K562 (cell line): ENCODE data around the gene TLR5. TPM values are rescaled to one million over a fixed set of nuclear protein-coding genes. Genes with fewer than 3 reads are reported as not detected.

Experiments used
- ATAC-seq: fragments of 200-7000 bp; cut with Tn5 transposase; 3 replicates; pipeline ENCODE4 v1.9.1; 2020; ENCODE audit warnings: moderate library complexity
- BruUV-seq: library from RNA; stranded (reverse); fragments of 400-500 nt; replicated peaks from 2 replicates; lab custom pipeline; 2021; lab: Mats Ljungman, UMichigan
- CTCF ChIA-PET: fragments of 300-600 bp; formaldehyde crosslinking; extraction: SDS; loops from one replicate; lab custom pipeline; 2021; ENCODE audit warnings: low intra/inter-chr PET ratio; lab: Yijun Ruan, JAX
- POLR2A ChIA-PET: fragments of 300-600, 350-650 bp; sonication (Branson Sonifier 250); formaldehyde crosslinking; extraction: SDS; loops from one replicate; lab custom pipeline; 2021; ENCODE audit warnings: antibody characterized with exemption, inconsistent platforms; lab: Yijun Ruan, JAX
- DNase-seq, 4 experiments: peaks; one replicate each; pipeline versions ENCODE4 v3.0.0 to v3.0.0-alpha.2; 2011 to 2018; ENCODE audit warnings: low spot score in 3 of 4, mixed read lengths in 3 of 4; ENCODE audit errors: extremely low read depth in 1 of 4
- FAIRE-seq: peaks from 2 replicates; lab custom pipeline; 2011; peaks lifted over from hg19 to GRCh38; lab: Jason Lieb, UNC
- H2AFZ ChIP-seq: 2 replicates; pipeline ENCODE4 v1.6.0; 2011; ENCODE audit warnings: low read depth, low read length, control low read depth, inconsistent platforms
- H3K27ac ChIP-seq: fragments of 200-600 bp; 3 replicates; pipeline ENCODE4 v1.8.0; 2011; ENCODE audit warnings: low read depth, mild to moderate bottlenecking, control low read depth, inconsistent platforms, low read length, moderate library complexity, mixed read lengths; ENCODE audit errors: extremely low read depth
- H3K27me3 ChIP-seq, 2 experiments: fragments of 300-600 bp in 1 of 2; 2 replicates in 1 of 2; 3 replicates in 1 of 2; pipeline versions ENCODE4 v1.6.0 to v1.8.0; 2011; ENCODE audit warnings: inconsistent platforms in 2 of 2, low read length in 2 of 2, mild to moderate bottlenecking in 1 of 2, mixed read lengths in 1 of 2, moderate library complexity in 1 of 2; ENCODE audit not compliant: control insufficient read depth in 2 of 2, insufficient read depth in 2 of 2
- H3K36me3 ChIP-seq: fragments of 300-600 bp; 3 replicates; pipeline ENCODE4 v1.8.0; 2011; ENCODE audit warnings: mild to moderate bottlenecking, low read length, inconsistent platforms; ENCODE audit not compliant: control insufficient read depth, insufficient read depth
- H3K4me1 ChIP-seq, 2 experiments: fragments of 200-600 bp in 1 of 2; replicated peaks in 1 of 2; 2 replicates in 1 of 2; 3 replicates in 1 of 2; pipeline versions ENCODE4 v1.5.1 to v1.8.0; 2011; ENCODE audit warnings: inconsistent platforms in 2 of 2, low read length in 2 of 2, mild to moderate bottlenecking in 1 of 2, mixed read lengths in 1 of 2, moderate library complexity in 1 of 2; ENCODE audit not compliant: control insufficient read depth in 2 of 2, insufficient read depth in 2 of 2
- H3K4me2 ChIP-seq: 2 replicates; pipeline ENCODE4 v1.6.1; 2011; ENCODE audit warnings: low read length, control low read depth, inconsistent platforms, mixed read lengths; ENCODE audit not compliant: insufficient read depth
- H3K4me3 ChIP-seq: fragments of 200-600 bp; sonication (generic), shearing (Covaris generic); 2 replicates; pipeline ENCODE4 v1.5.1; 2016; ENCODE audit warnings: control low read depth, inconsistent platforms
- H3K79me2 ChIP-seq: fragments of 200-600 bp; 3 replicates; pipeline ENCODE4 v1.8.0; 2011; ENCODE audit warnings: low read length, inconsistent platforms; ENCODE audit not compliant: control insufficient read depth, insufficient read depth
- H3K9ac ChIP-seq, 2 experiments: 2 replicates each; pipeline versions ENCODE4 v1.6.0 to v1.6.1; 2011; ENCODE audit warnings: low read depth in 2 of 2, low read length in 2 of 2, control low read depth in 1 of 2, inconsistent platforms in 1 of 2, mild to moderate bottlenecking in 1 of 2, mixed read lengths in 1 of 2; ENCODE audit not compliant: insufficient read depth in 1 of 2
- H3K9me1 ChIP-seq: one replicate; pipeline ENCODE4 v1.6.0; 2011; ENCODE audit warnings: inconsistent platforms, mild to moderate bottlenecking, low read length, moderate library complexity; ENCODE audit not compliant: control insufficient read depth, insufficient read depth
- H3K9me3 ChIP-seq: replicated peaks from 2 replicates; pipeline ENCODE4 v1.5.1; 2011; ENCODE audit warnings: low read depth, low read length, inconsistent platforms; ENCODE audit not compliant: control insufficient read depth, insufficient read depth
- H4K20me1 ChIP-seq: replicated peaks from 2 replicates; pipeline ENCODE4 v1.6.1; 2011; ENCODE audit warnings: low read length, inconsistent platforms, mixed read lengths; ENCODE audit not compliant: control insufficient read depth, insufficient read depth
- CAMTA2 ChIP-seq: fragments of 250-450 bp; sonication (Bioruptor Pico); conservative IDR thresholded peaks from 2 replicates; pipeline ENCODE4 v1.5.1; 2022
- SAP30 ChIP-seq: fragments of 200-600 bp; sonication (generic); IDR thresholded peaks from 2 replicates; pipeline ENCODE4 v1.6.1; 2012; ENCODE audit warnings: borderline replicate concordance, low read depth, mild to moderate bottlenecking, moderate library complexity, low read length, control low read depth, inconsistent platforms; ENCODE audit not compliant: insufficient read depth, poor library complexity, severe bottlenecking
- ZNF253 ChIP-seq: fragments of 250-450 bp; sonication (Bioruptor Pico); conservative IDR thresholded peaks from 2 replicates; pipeline ENCODE4 v1.6.1; 2021; ENCODE audit warnings: mild to moderate bottlenecking
- WGBS: fragments of 100-300 bp; shearing (Covaris generic); methylation state at CpG from one replicate; pipeline ENCODE4 v1.1.6; 2016; ENCODE audit warnings: low coverage, mixed read lengths; ENCODE audit not compliant: insufficient coverage; ENCODE audit errors: missing lambda C conversion rate; 5-methylcytosine and 5-hydroxymethylcytosine counted together
- in situ Hi-C: fragments of 300-500 bp; cut with MboI; formaldehyde crosslinking; loops from 4 replicates; pipeline ENCODE4 v1.15.0; 2018; ENCODE audit warnings: inconsistent platforms, mixed read lengths
- intact Hi-C: fragments of 100-400 bp; cut with micrococcal nuclease; formaldehyde crosslinking; loops from 2 replicates; pipeline ENCODE4 v1.14.2; 2022
- polyA plus RNA-seq, 8 experiments: library from polyadenylated mRNA; depleted of rRNA in 4 of 8; stranded (reverse) in 5 of 8; unstranded in 3 of 8; fragments of >200 nt; fragmentation: Nextera tagmentation in 2 of 8; fragmentation: Illumina TruSeq in 1 of 8; extraction: Ambion mirVana in 2 of 8; extraction: Trizol in 1 of 8; gene quantifications; 2 replicates each; pipeline versions ENCODE4 v1.2.1 to v1.2.3, GENCODE V29; 2011 to 2014; ENCODE audit warnings: inconsistent platforms in 1 of 8, missing spikeins in 1 of 8
- total RNA-seq, 7 experiments: library from RNA; depleted of rRNA in 6 of 7; stranded (reverse); fragments of >200 nt in 6 of 7; fragmentation: Illumina TruSeq in 2 of 7; extraction: Trizol in 2 of 7; gene quantifications; 2 replicates each; pipeline versions ENCODE4 v1.2.1 to v1.2.3, GENCODE V29; 2011 to 2021; ENCODE audit warnings: low replicate concordance in 1 of 7
- TF ChIP-seq, protein P1 (sequence below), 2 experiments: IDR thresholded peaks; 2 replicates each; pipeline ENCODE4 v1.6.1; 2012; ENCODE audit warnings: improper control_type of control experiment in 2 of 2, low read depth in 2 of 2, low read length in 2 of 2, borderline replicate concordance in 1 of 2
- TF ChIP-seq, protein P2 (sequence below): fragments of 450-650 bp; IDR thresholded peaks from 2 replicates; pipeline ENCODE4 v1.6.1; 2016

TLR5 gene
- total and polyA plus RNA-seq, 9 of the 15 experiments (the other 6 are each of a cell fraction or from before 2014, with no cell fraction given): 0.93 to 7.4 (median 1.9) TPM

DNA sequence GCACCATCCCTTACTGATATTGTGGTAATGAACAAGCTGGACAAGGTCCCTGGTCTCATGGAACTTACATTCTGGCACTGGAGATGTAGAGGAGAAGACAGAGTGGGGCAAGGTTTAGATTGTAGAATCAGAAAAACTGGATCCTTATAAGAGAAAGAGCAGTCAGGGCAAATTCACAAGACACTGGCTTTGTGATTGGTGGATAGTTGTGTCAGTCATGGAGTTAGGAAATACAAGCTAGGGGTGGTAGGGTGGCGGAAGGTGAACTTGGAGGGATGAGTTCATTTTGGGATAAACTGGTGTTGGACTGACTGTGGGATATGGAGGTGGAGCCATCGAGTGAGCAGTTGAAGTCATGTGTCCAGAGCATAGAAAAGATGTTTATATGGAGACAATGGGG is 3.7 kb upstream of the TLR5 start:
- 33% methylated on average over 2 of the region's 2 CpGs for WGBS
- in situ Hi-C loops: loop anchor here (25.0 kb wide), 1 partner anchor 541 kb away; no protein-coding TSS in a partner anchor
- TF ChIP-seq SAP30 (no peak), CAMTA2 (CRISPR knock-in tag) (no peak), ZNF253 (CRISPR knock-in tag) (no peak)
- TF ChIP-seq, protein P1, sequence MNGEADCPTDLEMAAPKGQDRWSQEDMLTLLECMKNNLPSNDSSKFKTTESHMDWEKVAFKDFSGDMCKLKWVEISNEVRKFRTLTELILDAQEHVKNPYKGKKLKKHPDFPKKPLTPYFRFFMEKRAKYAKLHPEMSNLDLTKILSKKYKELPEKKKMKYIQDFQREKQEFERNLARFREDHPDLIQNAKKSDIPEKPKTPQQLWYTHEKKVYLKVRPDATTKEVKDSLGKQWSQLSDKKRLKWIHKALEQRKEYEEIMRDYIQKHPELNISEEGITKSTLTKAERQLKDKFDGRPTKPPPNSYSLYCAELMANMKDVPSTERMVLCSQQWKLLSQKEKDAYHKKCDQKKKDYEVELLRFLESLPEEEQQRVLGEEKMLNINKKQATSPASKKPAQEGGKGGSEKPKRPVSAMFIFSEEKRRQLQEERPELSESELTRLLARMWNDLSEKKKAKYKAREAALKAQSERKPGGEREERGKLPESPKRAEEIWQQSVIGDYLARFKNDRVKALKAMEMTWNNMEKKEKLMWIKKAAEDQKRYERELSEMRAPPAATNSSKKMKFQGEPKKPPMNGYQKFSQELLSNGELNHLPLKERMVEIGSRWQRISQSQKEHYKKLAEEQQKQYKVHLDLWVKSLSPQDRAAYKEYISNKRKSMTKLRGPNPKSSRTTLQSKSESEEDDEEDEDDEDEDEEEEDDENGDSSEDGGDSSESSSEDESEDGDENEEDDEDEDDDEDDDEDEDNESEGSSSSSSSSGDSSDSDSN (IDR thresholded peaks at IDR 0.05; ENCODE audit: borderline replicate concordance in 1 of 2, low read depth in 2 of 2, low read length in 2 of 2): no peak
- TF ChIP-seq, protein P2, sequence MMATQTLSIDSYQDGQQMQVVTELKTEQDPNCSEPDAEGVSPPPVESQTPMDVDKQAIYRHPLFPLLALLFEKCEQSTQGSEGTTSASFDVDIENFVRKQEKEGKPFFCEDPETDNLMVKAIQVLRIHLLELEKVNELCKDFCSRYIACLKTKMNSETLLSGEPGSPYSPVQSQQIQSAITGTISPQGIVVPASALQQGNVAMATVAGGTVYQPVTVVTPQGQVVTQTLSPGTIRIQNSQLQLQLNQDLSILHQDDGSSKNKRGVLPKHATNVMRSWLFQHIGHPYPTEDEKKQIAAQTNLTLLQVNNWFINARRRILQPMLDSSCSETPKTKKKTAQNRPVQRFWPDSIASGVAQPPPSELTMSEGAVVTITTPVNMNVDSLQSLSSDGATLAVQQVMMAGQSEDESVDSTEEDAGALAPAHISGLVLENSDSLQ: peak; percentile 75
- intact Hi-C loops: no loop called here
- DNase-seq: no peak
- ChIA-PET CTCF (no interaction called here), POLR2A (no interaction called here)
- Histone ChIP-seq H3K36me3 (no peaks in the 10 kb centered on the region), H3K9ac (no peak overlapping the region), H3K79me2 (no peaks in the 10 kb centered on the region), H3K4me3 (no peak overlapping the region), H3K27me3 (no peaks in the 10 kb centered on the region), H3K9me1 (peaks cover 3% of the 10 kb centered on the region), H3K9me3 (no peaks in the 10 kb centered on the region), H3K4me1 (peaks cover 22 to 23% of the 10 kb centered on the region in 2 experiments), H2AFZ (no peak overlapping the region), H3K27ac (no peak overlapping the region), H3K4me2 (no peak overlapping the region), H4K20me1 (no peaks in the 10 kb centered on the region)
- no peak for FAIRE-seq
- no TSS peak for BruUV-seq
- ATAC-seq: no peak
